Astrocyte (in vitro differentiated cells and primary cell): Measurements from ENCODE around the gene INPP4A. TPM values are rescaled to one million over a fixed set of nuclear protein-coding genes. Genes with fewer than 3 reads are reported as not detected.

Experiments
- DNase-seq: peaks from one replicate; pipeline ENCODE4 v3.0.0-alpha.2; 2010; ENCODE audit warnings: low read depth
- FAIRE-seq: peaks from 2 replicates; lab custom pipeline; 2011; peaks lifted over from hg19 to GRCh38; lab: Jason Lieb, UNC
- H2AFZ ChIP-seq: 2 replicates; pipeline ENCODE4 v1.6.0; 2012; ENCODE audit warnings: low read depth, low read length, inconsistent platforms
- H3K27ac ChIP-seq: 2 replicates; pipeline ENCODE4 v1.5.1; 2011; ENCODE audit warnings: low read depth, low read length, inconsistent platforms
- H3K27me3 ChIP-seq: 2 replicates; pipeline ENCODE4 v1.6.0; 2011; ENCODE audit warnings: low read length, inconsistent platforms; ENCODE audit not compliant: insufficient read depth
- H3K36me3 ChIP-seq: 2 replicates; pipeline ENCODE4 v1.5.1; 2011; ENCODE audit warnings: low read length, inconsistent platforms; ENCODE audit not compliant: insufficient read depth
- H3K4me1 ChIP-seq: 2 replicates; pipeline ENCODE4 v1.5.1; 2011; ENCODE audit warnings: low read length, inconsistent platforms; ENCODE audit not compliant: insufficient read depth
- H3K4me2 ChIP-seq: 2 replicates; pipeline ENCODE4 v1.6.0; 2012; ENCODE audit warnings: low read length, inconsistent platforms
- H3K4me3 ChIP-seq: 2 replicates; pipeline ENCODE4 v1.5.1; 2011; ENCODE audit warnings: low read depth, mild to moderate bottlenecking, low read length, inconsistent platforms; ENCODE audit not compliant: insufficient read depth
- H3K79me2 ChIP-seq: 2 replicates; pipeline ENCODE4 v1.6.0; 2012; ENCODE audit warnings: mild to moderate bottlenecking, low read length, inconsistent platforms; ENCODE audit not compliant: insufficient read depth
- H3K9ac ChIP-seq: 2 replicates; pipeline ENCODE4 v1.6.0; 2012; ENCODE audit warnings: mild to moderate bottlenecking, low read length, inconsistent platforms
- H3K9me3 ChIP-seq: 2 replicates; pipeline ENCODE4 v1.5.1; 2012; ENCODE audit warnings: low read depth, mild to moderate bottlenecking, low read length, inconsistent platforms; ENCODE audit not compliant: insufficient read depth
- H4K20me1 ChIP-seq: 2 replicates; pipeline ENCODE4 v1.6.0; 2012; ENCODE audit warnings: low read length, inconsistent platforms; ENCODE audit not compliant: insufficient read depth
- H3K27ac Mint-ChIP-seq: one replicate; pipeline ENCODE4 v1.8.0; 2021; ENCODE audit warnings: mild to moderate bottlenecking, mixed read lengths; ENCODE audit not compliant: unreplicated experiment
- H3K27me3 Mint-ChIP-seq: one replicate; pipeline ENCODE4 v1.8.0; 2021; ENCODE audit warnings: low read depth, mixed read lengths; ENCODE audit not compliant: unreplicated experiment
- H3K36me3 Mint-ChIP-seq: one replicate; pipeline ENCODE4 v1.8.0; 2021; ENCODE audit warnings: low read depth, mixed read lengths; ENCODE audit not compliant: unreplicated experiment
- H3K4me1 Mint-ChIP-seq: one replicate; pipeline ENCODE4 v1.8.0; 2021; ENCODE audit warnings: low read depth, mixed read lengths; ENCODE audit not compliant: unreplicated experiment
- H3K4me3 Mint-ChIP-seq: one replicate; pipeline ENCODE4 v1.8.0; 2021; ENCODE audit warnings: mild to moderate bottlenecking, moderate library complexity, mixed read lengths; ENCODE audit not compliant: unreplicated experiment
- H3K9me3 Mint-ChIP-seq: one replicate; pipeline ENCODE4 v1.8.0; 2021; ENCODE audit warnings: mild to moderate bottlenecking, mixed read lengths; ENCODE audit not compliant: unreplicated experiment
- CTCF ChIP-seq: IDR thresholded peaks from 2 replicates; pipeline ENCODE4 v1.5.1; 2011; ENCODE audit warnings: low read depth, mild to moderate bottlenecking, inconsistent platforms, low read length, moderate library complexity; ENCODE audit not compliant: insufficient read depth
- EZH2 ChIP-seq: IDR thresholded peaks from 2 replicates; pipeline ENCODE4 v1.6.1; 2012; ENCODE audit warnings: mild to moderate bottlenecking, low read length, inconsistent platforms; ENCODE audit not compliant: insufficient read depth
- total RNA-seq: library from RNA; stranded (reverse); gene quantifications from 2 replicates; pipeline ENCODE4 v1.2.1, GENCODE V29; 2021

INPP4A gene
- total RNA-seq, 1 donor from 2014 or later = 19.4 TPM

- Histone ChIP-seq H3K4me2 (peak overlapping the region; percentile 89), H3K4me3 (peak overlapping the region; percentile 92), H3K36me3 (peaks cover 9% of the 10 kb centered on the region), H3K9me3 (no peaks in the 10 kb centered on the region), H3K79me2 (peaks cover 72% of the 10 kb centered on the region), H4K20me1 (peaks cover 19% of the 10 kb centered on the region), H3K27me3 (no peaks in the 10 kb centered on the region), H3K9ac (peak overlapping the region; percentile 96), H2AFZ (peak overlapping the region; percentile 95), H3K27ac (peak overlapping the region; percentile 97), H3K4me1 (peaks cover 24% of the 10 kb centered on the region)
- H3K36me3 Mint-ChIP-seq = peaks cover 4% of the 10 kb centered on the region
- no peak for FAIRE-seq
- H3K27ac Mint-ChIP-seq = peak overlapping the region; percentile 21
- peak overlapping the region; percentile 90 for H3K4me3 Mint-ChIP-seq
- H3K4me1 Mint-ChIP-seq = peaks cover 29% of the 10 kb centered on the region
- TF ChIP-seq EZH2 = no peak
- TF ChIP-seq CTCF = no peak
- DNase-seq = no peak
- no peaks in the 10 kb centered on the region for H3K9me3 Mint-ChIP-seq
- H3K27me3 Mint-ChIP-seq = no peaks in the 10 kb centered on the region
These were observed 163.1 kb downstream of the INPP4A start for GRCh38 chr2:98607741-98608115.

GRCh38 chr2:98608116-98608961 is 163.7 kb downstream of the INPP4A start, which contains the start of the genes COA5 and UNC50:
Gene COA5, minus strand, starts transcription at chr2:98608512. Its CDS starts 107 bp downstream, at chr2:98608405.
Gene UNC50, plus strand, starts transcription at chr2:98608589. Its CDS starts 1,171 bp downstream, at chr2:98609760.
- Histone ChIP-seq H3K4me2 (peak within 1 kb of the TSS; percentile 89), H3K27ac (peak within 1 kb of the TSS; percentile 97), H3K4me1 (peaks cover 24% of the 10 kb centered on the region), H3K4me3 (peak within 1 kb of the TSS; percentile 92), H3K9ac (peak within 1 kb of the TSS; percentile 96), H3K27me3 (no peaks in the 10 kb centered on the region), H3K36me3 (peaks cover 9% of the 10 kb centered on the region), H3K9me3 (no peaks in the 10 kb centered on the region), H4K20me1 (peaks cover 19% of the 10 kb centered on the region), H2AFZ (peak within 1 kb of the TSS; percentile 95), H3K79me2 (peaks cover 73% of the 10 kb centered on the region)
- Mint-ChIP-seq H3K4me3 (peak within 1 kb of the TSS; percentile 90), H3K27me3 (no peaks in the 10 kb centered on the region), H3K9me3 (no peaks in the 10 kb centered on the region), H3K36me3 (peaks cover 4% of the 10 kb centered on the region), H3K4me1 (peaks cover 29% of the 10 kb centered on the region), H3K27ac (peak within 1 kb of the TSS; percentile 93)
- TF ChIP-seq EZH2 (no peak), CTCF (no peak)
- no peak for FAIRE-seq
- DNase-seq = peak; percentile 90
